Tracheal epithelial cell (primary cell): ENCODE measurements around the gene MMS19. TPM values are rescaled to one million over a fixed set of nuclear protein-coding genes. Genes with fewer than 3 reads are reported as not detected.

Experiments
- total RNA-seq: library from RNA; depleted of rRNA; stranded (reverse); fragments of >200 nt; gene quantifications from 2 replicates; pipeline ENCODE4 v1.2.1, GENCODE V29; 2014

Gene MMS19
- total RNA-seq: 66.9 and 68.7 TPM in 2 replicates

DNA sequence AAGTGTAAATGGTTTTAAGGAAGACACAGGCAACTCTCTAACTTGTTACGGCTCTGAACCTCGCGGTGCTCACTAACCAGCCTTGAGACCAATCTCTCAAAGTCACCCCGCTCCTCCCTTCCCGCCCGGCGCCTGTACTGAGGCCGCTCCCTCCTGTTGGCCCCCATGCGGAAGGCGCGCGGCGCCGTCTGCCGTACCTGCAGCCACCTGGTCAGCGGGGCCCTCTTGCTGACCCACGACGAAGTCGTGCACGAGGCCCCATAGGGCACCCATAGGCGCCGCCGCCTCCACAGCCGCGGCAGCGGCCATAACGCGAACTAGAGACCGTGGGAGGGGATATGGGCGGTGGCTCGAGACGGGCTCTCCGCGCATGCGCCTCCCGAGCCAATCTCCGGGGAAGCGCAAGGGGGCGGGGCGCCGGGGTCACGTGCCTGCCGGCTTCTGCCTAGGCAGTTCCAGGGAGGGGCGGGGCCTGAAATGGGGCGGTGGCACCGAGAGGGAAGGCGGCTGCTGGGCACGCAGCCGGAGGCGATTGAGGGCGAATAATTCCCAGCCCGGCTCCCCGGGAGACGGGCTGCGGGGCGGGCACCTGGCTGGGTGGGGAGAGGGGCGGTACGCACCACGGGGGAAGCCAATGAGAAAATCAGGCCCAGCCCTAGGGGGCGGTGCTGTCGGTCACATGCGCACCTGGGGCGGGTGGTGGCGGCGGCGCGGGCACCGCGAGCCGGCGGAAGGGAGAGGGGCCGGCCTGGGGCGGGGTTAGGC, at the start of gene MMS19:
Gene MMS19, minus strand, starts transcription at position 347 of the 765 bp plus-strand sequence. Its CDS starts 38 bp downstream, at position 309.

DNA sequence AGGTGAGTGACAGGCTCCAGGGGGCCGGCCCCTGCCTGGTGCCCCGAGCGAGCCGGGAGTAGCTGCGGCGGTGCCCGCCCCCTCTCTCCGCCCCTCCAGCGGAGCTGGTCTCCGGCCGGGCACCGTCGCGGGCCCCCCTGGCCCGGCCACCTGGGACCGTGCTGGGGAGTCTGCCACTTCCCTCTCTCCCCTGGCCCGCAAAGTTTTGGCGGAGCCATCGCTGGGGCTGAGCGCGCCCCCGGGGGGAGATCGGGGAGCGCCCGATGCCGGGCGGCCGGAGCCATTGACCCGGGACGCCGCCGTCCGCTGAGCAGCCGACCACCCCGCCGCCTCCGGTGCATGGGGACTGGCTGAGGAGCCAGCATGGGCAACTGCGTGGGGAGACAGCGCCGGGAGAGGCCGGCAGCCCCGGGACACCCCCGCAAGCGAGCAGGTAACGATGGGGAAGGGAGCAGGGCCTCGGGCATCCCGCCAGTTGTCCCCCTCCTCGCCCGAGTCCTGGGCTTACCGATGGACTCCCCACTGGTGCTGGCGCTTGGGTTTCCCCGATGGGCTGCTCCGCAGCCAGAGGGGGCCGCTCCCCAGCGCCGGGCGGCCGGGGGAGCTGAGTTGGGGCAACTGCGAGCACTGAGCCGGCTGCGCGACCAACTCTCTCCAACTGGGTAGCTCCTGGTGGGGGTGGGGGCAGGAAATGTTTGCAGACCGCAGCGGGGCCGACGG, 779 bp upstream of the MMS19 start, which contains the start of gene UBTD1:
Gene UBTD1, plus strand, starts transcription at position 84 of the 720 bp plus-strand sequence. Its CDS starts 280 bp downstream, at position 364.

GRCh38 chr10:97445722-97446639, 52.2 kb downstream of the MMS19 start, which contains the start of the genes EXOSC1 and ZDHHC16:
EXOSC1 (minus strand) TSS chr10:97446006; CDS start chr10:97445985, 21 bp downstream.
ZDHHC16 (plus strand) TSS chr10:97446175; CDS start chr10:97451676, 5,501 bp downstream.

DNA sequence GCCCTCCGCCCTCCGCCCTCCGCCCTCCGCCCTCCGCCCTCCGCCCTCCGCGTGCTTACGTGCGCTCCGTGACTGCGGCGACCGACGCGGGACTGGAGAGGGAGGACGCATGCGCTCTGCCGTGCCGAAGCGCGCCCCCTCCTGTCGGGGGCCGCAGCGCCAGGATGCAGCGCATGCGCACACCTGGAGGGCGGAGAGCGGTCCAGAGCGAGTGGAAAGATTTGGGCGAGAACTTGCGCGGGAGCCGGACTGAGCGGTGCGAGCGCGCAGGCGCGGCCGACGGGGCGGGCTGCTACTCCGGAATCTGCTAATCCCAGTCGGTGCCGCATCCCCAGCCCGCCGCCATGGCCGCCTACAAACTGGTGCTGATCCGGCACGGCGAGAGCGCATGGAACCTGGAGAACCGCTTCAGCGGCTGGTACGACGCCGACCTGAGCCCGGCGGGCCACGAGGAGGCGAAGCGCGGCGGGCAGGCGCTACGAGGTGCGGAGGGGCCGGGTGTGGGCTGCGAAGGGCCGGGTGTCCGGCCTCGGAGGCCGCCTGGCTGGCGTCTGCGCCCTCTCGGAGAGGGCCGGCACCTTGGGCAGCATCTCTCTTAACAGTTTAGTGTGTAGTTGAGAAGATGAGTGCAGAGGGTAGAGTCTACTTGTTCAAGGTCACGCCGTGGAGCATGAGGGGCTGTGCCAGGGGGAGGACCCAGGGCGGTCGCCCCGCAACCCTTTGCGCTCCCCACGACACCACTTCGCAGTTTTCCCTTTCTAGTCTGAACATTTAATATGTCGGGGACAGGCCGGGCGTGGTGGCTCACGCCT, 72.1 kb downstream of the MMS19 start, which contains the start of gene PGAM1:
Gene PGAM1, plus strand, starts transcription at position 228 of the 812 bp plus-strand sequence. Its CDS starts 117 bp downstream, at position 345.

Other genes with a start within 250 kb of the MMS19 start
- gene ARHGAP19, start 205.8 kb downstream of the MMS19 start, total RNA-seq: 3.1 and 9.2 TPM in 2 replicates
- gene FRAT1, start 179.2 kb downstream of the MMS19 start, total RNA-seq: 2.2 and 3.0 TPM in 2 replicates
- gene FRAT2, start 163.7 kb downstream of the MMS19 start, total RNA-seq: 20.2 and 24.6 TPM in 2 replicates
- 32.6 and 40.0 TPM in 2 replicates for gene RRP12, start 97.1 kb downstream of the MMS19 start, total RNA-seq
- 396 and 566 TPM in 2 replicates for gene PGAM1, start 72.2 kb downstream of the MMS19 start, total RNA-seq
- 25.1 and 33.0 TPM in 2 replicates for gene EXOSC1, start 52.4 kb downstream of the MMS19 start, total RNA-seq
- 32.4 and 40.5 TPM in 2 replicates for gene ZDHHC16, start 52.2 kb downstream of the MMS19 start, total RNA-seq
- 15.3 and 22.4 TPM in 2 replicates for gene UBTD1, start 502 bp upstream of the MMS19 start, total RNA-seq
- gene ANKRD2, start 74.4 kb upstream of the MMS19 start, total RNA-seq: 1.3 and 9.9 TPM in 2 replicates
- gene HOGA1, start 86.0 kb upstream of the MMS19 start, total RNA-seq: 0.21 and 25.5 TPM in 2 replicates
- not detected in 2 replicates for gene C10orf62, start 91.3 kb upstream of the MMS19 start, total RNA-seq
- gene MORN4, start 135.1 kb upstream of the MMS19 start, total RNA-seq: 2.2 and 6.0 TPM in 2 replicates
- gene PI4K2A, start 142.2 kb upstream of the MMS19 start, total RNA-seq: 37.8 and 41.1 TPM in 2 replicates
- gene AVPI1, start 188.8 kb upstream of the MMS19 start, total RNA-seq: 83.4 and 178 TPM in 2 replicates
- 8.4 and 12.6 TPM in 2 replicates for gene MARVELD1, start 215.3 kb upstream of the MMS19 start, total RNA-seq
- 19.6 and 26.7 TPM in 2 replicates for gene ZFYVE27, start 238.7 kb upstream of the MMS19 start, total RNA-seq